ENCODE data around the gene SEMA4D.
A peak's percentile ranks its signal among the peaks of the same experiment; 100 is the strongest.
"Not testable (repeated sequence)": the region's sequence is repeated elsewhere in the genome, so short reads cannot be mapped to it uniquely, and the experiment has no call there.

SEMA4D gene

GRCh38 chr9:89480825-89481537, 16.9 kb downstream of the SEMA4D start:
- no peak for DNase-seq (ENCODE audit: low read depth)

- not testable (repeated sequence) for DNase-seq (ENCODE audit: low read depth)
Measured at GRCh38 chr9:89480372-89480771, 17.5 kb downstream of the SEMA4D start.

GRCh38 chr9:89479669-89480011, 18.3 kb downstream of the SEMA4D start:
- not testable (repeated sequence) for DNase-seq (ENCODE audit: low read depth)

GRCh38 chr9:89478821-89479668, 18.9 kb downstream of the SEMA4D start:
- no peak for DNase-seq (ENCODE audit: low read depth)

GRCh38 chr9:89477811-89478630, 19.9 kb downstream of the SEMA4D start:
- DNase-seq (ENCODE audit: low read depth) = no peak

- DNase-seq (ENCODE audit: low read depth) = no peak
Measured at GRCh38 chr9:89477384-89477783, 20.5 kb downstream of the SEMA4D start.

GRCh38 chr9:89476546-89476945, 21.4 kb downstream of the SEMA4D start:
- DNase-seq (ENCODE audit: low read depth) = no peak

GRCh38 chr9:89475891-89476440, 21.9 kb downstream of the SEMA4D start:
- DNase-seq (ENCODE audit: low read depth) = no peak

GRCh38 chr9:89474939-89475338, 23.0 kb downstream of the SEMA4D start:
- no peak for DNase-seq (ENCODE audit: low read depth)

GRCh38 chr9:89473762-89474469, 24.0 kb downstream of the SEMA4D start:
- DNase-seq (ENCODE audit: low read depth) = peak; percentile 67

- not testable (repeated sequence) for DNase-seq (ENCODE audit: low read depth)
Measured at GRCh38 chr9:89471796-89472320, 26.1 kb downstream of the SEMA4D start.

GRCh38 chr9:89471390-89471789, 26.5 kb downstream of the SEMA4D start:
- no peak for DNase-seq (ENCODE audit: low read depth)

- DNase-seq (ENCODE audit: low read depth) = no peak
Measured at GRCh38 chr9:89470224-89470839, 27.6 kb downstream of the SEMA4D start.

GRCh38 chr9:89469003-89469402, 28.9 kb downstream of the SEMA4D start:
- no peak for DNase-seq (ENCODE audit: low read depth)

GRCh38 chr9:89468281-89468960, 29.5 kb downstream of the SEMA4D start:
- DNase-seq (ENCODE audit: low read depth) = no peak

GRCh38 chr9:89467278-89467625, 30.7 kb downstream of the SEMA4D start:
- DNase-seq (ENCODE audit: low read depth) = no peak

GRCh38 chr9:89466451-89467277, 31.2 kb downstream of the SEMA4D start:
- DNase-seq (ENCODE audit: low read depth) = no peak

- DNase-seq (ENCODE audit: low read depth) = no peak
Measured at GRCh38 chr9:89465726-89466308, 32.1 kb downstream of the SEMA4D start.

GRCh38 chr9:89465001-89465451, 32.9 kb downstream of the SEMA4D start:
- no peak for DNase-seq (ENCODE audit: low read depth)

All from fibroblast of the conjunctiva (primary cell).